Activated CD4-positive, alpha-beta T cell treated with anti-CD3 and anti-CD28 coated beads for 1 hour (primary cell): ENCODE measurements around the gene MAN1C1.

ENCODE experiments used
- DNase-seq: peaks from one replicate; pipeline ENCODE4 v3.0.0-alpha.2; 2020

The MAN1C1 gene

DNA sequence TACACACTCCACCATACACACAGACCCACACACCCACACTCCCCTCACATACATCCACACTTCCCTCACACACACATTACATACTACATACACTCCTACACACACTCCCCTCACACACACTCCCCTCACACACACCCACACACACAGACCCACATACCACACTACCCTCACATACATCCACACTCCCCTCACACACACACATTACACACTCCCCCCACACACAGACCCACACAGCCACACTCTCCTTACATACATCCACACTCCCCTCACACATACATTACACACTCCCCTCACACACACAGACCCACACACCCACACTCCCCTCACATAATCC is 150.8 kb downstream of the MAN1C1 start:
- DNase-seq, result no peak

DNA sequence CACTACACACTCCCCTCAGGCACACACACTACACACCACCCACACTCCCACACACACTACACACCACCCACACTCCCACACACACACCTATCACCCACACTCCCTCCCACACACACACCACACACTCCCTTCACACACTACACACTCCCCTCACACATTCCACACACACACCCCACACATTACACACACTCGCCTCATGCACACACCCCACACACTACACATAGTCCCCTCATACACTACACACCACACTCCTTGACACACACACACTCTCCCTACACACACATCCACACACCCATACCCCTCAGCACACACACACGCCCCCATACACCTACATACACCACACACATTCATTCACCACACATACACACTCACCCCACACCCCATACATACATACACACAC is 152.4 kb downstream of the MAN1C1 start:
- DNase-seq, result no peak

GRCh38 chr1:25769625-25770383 is 153.2 kb downstream of the MAN1C1 start:
- DNase-seq, result no peak

DNA sequence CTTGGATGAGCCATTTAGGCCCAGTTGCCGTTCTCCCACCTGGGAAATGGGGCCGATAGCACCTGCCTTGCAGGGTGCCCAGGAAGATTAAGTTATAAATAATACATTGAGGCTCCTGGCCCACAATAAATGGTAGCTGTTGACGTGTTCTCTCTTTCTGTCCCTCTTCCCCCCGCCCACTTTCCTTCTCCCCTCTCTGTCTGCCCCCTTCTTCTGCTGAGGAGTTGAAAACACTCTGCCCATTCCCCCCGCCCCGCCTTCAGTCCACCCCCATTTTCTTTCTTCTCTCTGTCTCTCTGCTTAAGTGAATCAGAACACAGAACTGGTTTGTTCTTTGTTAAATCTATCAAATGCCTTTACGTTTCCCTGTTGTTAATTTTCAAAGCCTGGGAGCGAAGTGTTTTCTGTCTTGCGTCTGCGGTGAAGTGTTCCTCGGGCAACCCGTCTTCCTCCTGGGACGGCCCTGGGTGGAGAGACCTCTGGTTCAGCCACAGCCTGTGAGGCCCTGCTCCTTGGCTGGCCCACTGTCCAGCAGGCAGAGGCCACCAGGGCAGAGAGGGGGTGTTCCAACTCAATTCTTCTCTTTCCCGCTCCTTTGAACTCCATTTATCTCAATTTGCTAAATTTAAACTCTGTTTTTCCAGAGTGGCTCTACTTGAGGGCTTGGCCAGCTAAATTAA is 154.1 kb downstream of the MAN1C1 start:
- DNase-seq, result no peak

DNA sequence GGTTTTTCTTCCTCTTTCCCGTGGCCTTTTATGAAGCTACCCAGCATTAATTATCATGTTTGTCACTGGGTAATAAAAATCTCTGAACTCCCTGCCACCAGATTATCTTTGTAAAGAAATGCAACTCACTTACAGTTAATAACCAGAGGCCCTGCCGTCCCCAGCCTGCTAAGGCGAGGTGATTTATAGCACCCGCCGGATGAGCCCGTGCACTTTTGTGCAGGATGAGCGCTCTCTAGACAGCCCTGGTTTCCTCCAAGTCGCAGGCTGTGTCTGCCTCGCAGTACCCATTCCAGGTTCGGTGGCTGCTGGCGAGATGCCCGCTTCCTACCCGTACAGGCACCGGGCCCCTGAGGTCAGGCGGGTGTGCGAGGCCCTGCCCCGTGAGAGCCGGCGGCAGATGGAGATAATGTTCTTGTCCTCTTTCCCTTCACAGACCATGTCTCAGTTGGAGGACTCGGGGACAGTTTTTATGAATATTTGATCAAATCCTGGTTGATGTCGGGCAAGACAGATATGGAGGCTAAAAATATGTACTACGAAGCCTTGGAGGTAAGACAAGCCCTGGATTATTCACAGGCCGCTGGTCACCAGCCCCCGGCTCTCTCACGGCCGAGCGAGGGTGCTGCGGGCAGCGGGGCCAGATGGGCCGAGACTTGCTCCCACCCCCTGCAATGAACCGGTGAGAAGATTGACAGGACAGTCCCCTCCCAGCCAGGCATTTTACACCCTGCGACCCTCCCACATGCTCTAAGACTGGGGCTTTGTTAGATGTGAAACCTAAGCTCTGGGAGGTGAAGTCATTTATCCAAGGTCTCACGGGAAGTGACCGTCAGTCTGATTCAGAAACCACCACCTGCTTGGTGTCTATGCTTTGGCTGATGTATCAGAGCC is 154.9 kb downstream of the MAN1C1 start:
- peak; percentile 31 for DNase-seq

DNA sequence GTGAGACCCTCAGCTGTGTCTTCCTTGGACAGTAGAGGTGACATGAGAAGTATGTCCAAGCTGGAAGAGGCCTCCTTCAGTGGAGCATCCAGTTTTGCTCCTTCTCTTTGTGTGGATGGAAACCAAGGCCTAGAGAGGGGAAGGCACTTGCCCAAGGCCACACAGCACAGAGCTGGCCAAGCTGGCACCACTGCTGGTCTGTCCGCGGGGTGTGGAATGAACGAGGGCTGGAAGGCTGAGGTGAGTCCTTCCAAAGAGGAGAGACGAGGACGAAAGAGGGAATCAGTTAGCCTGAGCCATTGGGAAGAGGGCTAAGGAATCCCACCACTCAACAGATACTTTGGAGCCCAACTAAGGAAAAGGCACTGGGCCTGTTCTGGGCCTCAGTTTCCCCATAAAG is 155.6 kb downstream of the MAN1C1 start:
- no peak for DNase-seq

DNA sequence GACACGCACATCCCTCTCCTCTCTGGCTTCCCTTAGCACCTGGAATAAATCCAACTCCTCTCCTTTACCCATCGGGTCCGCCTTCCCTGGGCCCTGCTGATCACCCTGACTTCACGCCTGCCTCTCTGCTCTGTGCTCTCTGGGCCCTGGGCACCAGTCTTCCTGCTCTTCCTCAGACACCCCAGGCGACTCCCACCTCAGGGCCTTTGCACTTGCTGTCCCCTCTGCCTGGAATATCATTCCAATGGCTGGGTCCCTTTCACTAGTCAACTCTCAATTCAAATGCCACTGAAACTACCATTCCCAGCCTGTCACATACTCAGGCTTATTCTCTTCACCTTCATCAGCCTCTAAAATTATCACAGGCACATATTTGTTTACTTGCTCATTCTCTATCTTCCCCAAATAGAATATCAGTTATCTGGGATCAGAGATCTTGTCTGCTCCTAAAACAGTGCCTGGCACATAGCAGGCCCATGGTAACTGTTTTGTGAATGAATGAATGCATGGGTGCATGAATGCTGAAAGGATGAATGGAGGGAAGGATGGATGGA is 156.2 kb downstream of the MAN1C1 start:
- DNase-seq, result no peak

GRCh38 chr1:25773441-25774125 is 157.0 kb downstream of the MAN1C1 start:
- DNase-seq, result no peak

DNA sequence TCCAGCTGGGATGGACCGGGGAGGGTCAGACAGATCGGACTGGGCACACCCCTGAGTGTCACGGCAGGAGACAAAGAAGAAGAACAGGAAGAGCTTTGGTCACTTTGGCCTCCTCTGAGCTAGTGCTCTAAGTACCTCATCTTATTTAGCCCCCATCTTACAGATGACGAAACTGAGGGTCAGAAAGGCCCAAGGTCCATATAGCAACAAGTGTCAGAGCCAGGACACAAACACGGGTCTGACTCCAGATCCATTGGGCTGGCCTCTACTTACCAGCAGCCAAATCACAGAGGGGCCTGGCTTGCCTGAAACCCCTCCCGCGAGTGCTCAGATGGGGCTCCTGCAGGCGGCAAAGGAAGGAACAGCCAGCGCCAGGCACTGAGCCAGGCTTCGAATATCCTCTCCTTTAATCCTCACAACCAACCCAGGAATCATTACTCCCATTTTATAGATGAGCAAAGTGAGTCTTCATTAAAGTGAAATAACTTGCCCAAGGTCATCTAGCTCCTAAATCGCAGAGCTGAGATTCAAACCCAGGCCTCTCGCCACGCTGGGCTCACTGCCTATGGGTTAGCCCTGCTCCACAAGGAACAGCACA is 157.7 kb downstream of the MAN1C1 start:
- DNase-seq, result no peak

GRCh38 chr1:25774921-25775771 is 158.6 kb downstream of the MAN1C1 start:
- DNase-seq, result peak; percentile 81

- DNase-seq, result no peak
These were observed 162.8 kb downstream of the MAN1C1 start for GRCh38 chr1:25779388-25779787.

DNA sequence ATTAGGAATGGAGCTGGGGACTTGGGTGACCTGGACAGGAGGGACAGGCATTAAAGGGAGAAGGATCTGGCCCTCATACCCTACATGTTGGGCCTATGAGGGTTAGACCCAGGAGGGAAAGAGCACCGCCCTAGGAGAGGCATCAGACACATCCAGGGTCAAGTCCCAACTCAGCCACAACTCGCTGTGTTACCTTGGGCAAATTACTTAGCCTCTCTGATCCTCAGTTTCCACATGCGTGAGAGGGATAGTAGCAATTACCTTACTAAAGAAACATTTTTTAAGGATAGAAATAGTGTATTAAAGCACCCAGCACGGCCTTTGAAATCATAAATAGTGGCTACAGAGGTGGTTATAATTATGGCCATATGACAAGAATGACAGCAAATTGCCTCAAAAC is 163.3 kb downstream of the MAN1C1 start:
- DNase-seq, result no peak

DNA sequence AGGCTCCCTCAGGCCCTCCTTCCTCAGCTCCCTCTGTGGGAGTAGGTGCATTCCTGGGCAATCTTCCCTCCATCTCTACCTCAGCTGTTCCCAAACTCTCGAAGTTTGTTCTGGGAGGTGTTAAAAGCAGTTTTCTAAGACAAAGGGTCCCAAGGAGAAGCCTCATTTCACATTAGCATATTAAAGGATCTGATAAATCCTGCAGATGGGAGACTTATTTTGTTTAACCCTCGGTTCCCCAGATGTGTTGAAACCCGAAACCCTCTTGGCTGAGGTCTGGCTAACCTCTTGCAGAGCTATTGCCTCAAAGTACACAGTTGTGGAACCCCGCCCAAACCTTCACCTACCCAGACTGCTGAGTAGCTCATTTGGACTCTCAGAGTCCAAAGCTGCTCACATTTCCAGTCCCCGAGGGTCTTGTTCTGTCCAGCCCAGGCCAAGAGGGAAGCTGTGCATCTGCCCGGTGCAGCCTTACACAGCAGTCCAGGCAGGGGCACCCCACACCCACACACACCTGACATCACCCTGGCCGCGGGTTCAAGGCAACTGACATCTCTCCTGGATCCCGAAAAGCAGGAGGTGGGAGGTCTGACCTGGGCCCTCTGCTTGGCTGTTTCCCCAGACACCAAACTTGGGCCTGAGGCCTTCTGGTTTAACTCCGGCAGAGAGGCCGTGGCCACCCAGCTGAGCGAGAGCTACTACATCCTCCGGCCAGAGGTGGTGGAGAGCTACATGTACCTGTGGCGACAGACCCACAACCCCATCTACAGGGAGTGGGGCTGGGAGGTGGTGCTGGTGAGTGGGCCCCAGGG is 163.9 kb downstream of the MAN1C1 start:
- DNase-seq, result no peak

DNA sequence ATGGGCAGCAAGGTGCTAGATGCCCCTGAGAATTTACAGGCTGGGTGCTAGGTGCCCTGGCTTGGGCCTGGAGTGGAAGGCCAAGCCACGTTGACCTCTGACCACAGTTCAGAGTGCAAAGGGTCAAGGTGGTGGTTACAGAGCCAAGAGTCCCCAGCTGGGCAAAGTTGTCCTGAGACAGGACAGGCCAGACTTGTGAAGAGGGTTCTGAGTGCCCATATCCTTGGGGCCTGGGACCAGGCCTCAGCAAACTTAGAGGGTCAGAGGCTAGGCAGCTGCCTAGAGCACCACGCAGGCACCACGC is 164.5 kb downstream of the MAN1C1 start:
- DNase-seq, result no peak

DNA sequence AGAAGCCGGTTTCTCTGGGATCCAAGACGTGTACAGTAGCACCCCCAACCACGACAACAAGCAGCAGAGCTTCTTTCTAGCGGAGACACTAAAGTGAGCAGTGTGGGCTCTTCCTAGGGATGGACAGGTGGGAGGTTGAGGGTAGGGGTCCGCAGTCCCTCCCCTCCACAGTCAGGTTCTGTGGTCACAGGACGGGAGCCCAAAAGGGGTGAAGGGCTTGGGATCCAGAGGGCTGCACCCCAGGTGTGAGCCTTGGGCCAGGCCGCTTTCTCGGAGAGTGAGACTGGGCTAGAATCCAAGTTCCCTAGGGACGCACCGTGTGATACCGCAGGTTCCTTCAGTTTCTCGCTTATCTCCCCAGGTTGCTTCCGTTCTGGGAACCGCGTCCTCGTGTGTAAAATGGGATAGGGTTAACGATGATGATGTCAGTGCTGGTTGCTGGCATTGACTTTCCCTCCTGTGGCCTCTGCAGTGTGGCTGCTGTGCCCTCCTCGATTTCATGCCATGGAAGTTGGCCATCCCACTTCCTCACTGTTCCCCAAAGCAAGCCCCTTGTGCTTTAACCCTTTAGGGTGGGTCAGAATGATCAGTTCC is 166.1 kb downstream of the MAN1C1 start:
- no peak for DNase-seq

- DNase-seq, result no peak
These were observed 168.0 kb downstream of the MAN1C1 start for GRCh38 chr1:25784575-25785051.

DNA sequence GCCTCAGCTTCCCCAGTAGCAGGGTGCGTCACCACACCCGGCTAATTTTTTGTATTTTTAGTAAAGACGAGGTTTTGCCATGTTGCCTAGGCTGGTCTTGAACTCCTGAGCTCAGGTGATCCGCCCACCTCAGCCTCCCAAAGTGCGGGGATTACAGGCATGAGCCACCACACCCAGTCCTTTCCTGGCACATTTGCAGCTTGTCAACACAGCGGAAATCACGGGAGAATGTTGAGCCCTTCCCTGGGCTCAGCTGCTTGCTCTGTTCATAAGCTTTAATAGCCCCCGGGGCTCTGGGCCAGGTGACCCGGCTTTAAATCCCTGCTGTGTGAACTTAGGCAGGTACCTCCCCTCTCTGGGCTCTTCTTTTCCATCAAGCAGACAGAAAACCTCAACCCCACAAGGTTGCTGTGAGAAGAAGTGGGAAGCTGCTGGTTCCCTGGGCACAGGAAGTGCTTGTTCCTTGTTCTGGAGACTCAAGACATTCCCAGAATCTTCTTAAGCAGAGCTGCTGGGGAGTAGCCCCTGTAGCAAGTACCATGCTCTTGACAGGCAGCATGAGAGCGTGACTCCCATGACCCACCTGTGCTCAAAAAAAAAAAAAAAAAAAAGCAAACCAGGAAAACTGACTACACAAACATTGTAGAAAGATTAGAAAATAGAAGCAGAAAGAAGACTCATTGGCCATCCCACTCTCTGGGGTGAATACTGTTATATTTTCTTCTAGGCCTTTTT is 168.9 kb downstream of the MAN1C1 start:
- DNase-seq, result no peak

- no peak for DNase-seq
These were observed 170.5 kb downstream of the MAN1C1 start for GRCh38 chr1:25786887-25787759.
